ENCODE measurements around the gene ZNF18.

ZNF18 gene

GRCh38 chr17:11997147-11997971 is at the start of gene ZNF18:
TSS of gene ZNF18 (minus strand) at chr17:11997475. CDS start at chr17:11992829, 4,646 bp downstream.
- DNase-seq = peak; percentile 36 to 95 (median 90)

GRCh38 chr17:12046786-12047185 is 49.5 kb upstream of the ZNF18 start:
- DNase-seq = no peak

- no peak for DNase-seq
These were observed 46.4 kb upstream of the ZNF18 start for GRCh38 chr17:12043702-12044101.

GRCh38 chr17:12041312-12041711 is 44.0 kb upstream of the ZNF18 start:
- no peak for DNase-seq

- no peak for DNase-seq
These were observed 43.2 kb upstream of the ZNF18 start for GRCh38 chr17:12040478-12040877.

- DNase-seq = no peak
These were observed 40.7 kb upstream of the ZNF18 start for GRCh38 chr17:12037970-12038369.

GRCh38 chr17:12035673-12036072 is 38.4 kb upstream of the ZNF18 start:
- DNase-seq = no peak

GRCh38 chr17:12034538-12034937 is 37.3 kb upstream of the ZNF18 start:
- no peak for DNase-seq

- DNase-seq = no peak
These were observed 31.3 kb upstream of the ZNF18 start for GRCh38 chr17:12028611-12029010.

- DNase-seq = no peak
These were observed 30.4 kb upstream of the ZNF18 start for GRCh38 chr17:12027658-12028057.

- DNase-seq = no peak
These were observed 27.1 kb upstream of the ZNF18 start for GRCh38 chr17:12024327-12024726.

- DNase-seq = no peak
These were observed 25.0 kb upstream of the ZNF18 start for GRCh38 chr17:12022310-12022709.

- DNase-seq = no peak
These were observed 24.4 kb upstream of the ZNF18 start for GRCh38 chr17:12021623-12022140.

- peak; percentile 17 to 94 (median 84) for DNase-seq
These were observed 23.7 kb upstream of the ZNF18 start, which contains the start of gene MAP2K4 for GRCh38 chr17:12020642-12021622. TSS of gene MAP2K4 (plus strand) at chr17:12020877. CDS start at chr17:12020887, 10 bp downstream.

GRCh38 chr17:12007466-12007865 is 10.2 kb upstream of the ZNF18 start:
- DNase-seq = peak in 1 of 14 donors; percentile 61

- no peak for DNase-seq
These were observed 2.4 kb upstream of the ZNF18 start for GRCh38 chr17:11999696-12000095.

GRCh38 chr17:11997972-11998233 is 628 bp upstream of the ZNF18 start:
- DNase-seq = peak in 1 of 14 donors; percentile 35

- DNase-seq = peak in 4 of 14 donors; percentile 57 to 79 (median 72)
These were observed 541 bp downstream of the ZNF18 start for GRCh38 chr17:11996722-11997146.

- DNase-seq = no peak
These were observed 5.8 kb downstream of the ZNF18 start for GRCh38 chr17:11991461-11991860.

GRCh38 chr17:11990363-11990983 is 6.8 kb downstream of the ZNF18 start:
- no peak for DNase-seq

- peak in 1 of 14 donors; percentile 7 for DNase-seq
These were observed 10.3 kb downstream of the ZNF18 start for GRCh38 chr17:11986942-11987329.

- DNase-seq = no peak
These were observed 10.9 kb downstream of the ZNF18 start for GRCh38 chr17:11986179-11986941.

Measured in C1 segment of cervical spinal cord (tissue), 14 donors.